B cell (primary cell): ENCODE data around the gene SCYGR1. TPM values are rescaled to one million over a fixed set of nuclear protein-coding genes. Genes with fewer than 3 reads are reported as not detected.
"Not testable (repeated sequence)": the region's sequence is repeated elsewhere in the genome, so short reads cannot be mapped to it uniquely, and the experiment has no call there.

ENCODE experiments used
- ATAC-seq: fragments of 200-7000 bp; cut with Tn5 transposase; one replicate; pipeline ENCODE4 v1.10.0; 2021; ENCODE audit warnings: low read depth, mild to moderate bottlenecking, moderate number of reproducible peaks, moderate library complexity
- CTCF ChIA-PET: fragments of 350-600 bp; sonication (Branson Sonifier 250); formaldehyde crosslinking; loops from one replicate; lab custom pipeline; 2021; ENCODE audit warnings: antibody characterized with exemption, inconsistent platforms; lab: Charles Lee
- POLR2A ChIA-PET: fragments of 350-600 bp; sonication (Branson Sonifier 250); formaldehyde crosslinking; loops from one replicate; lab custom pipeline; 2021; ENCODE audit warnings: antibody characterized with exemption; lab: Charles Lee
- DNase-seq: peaks from one replicate; pipeline ENCODE4 v3.0.0; 2013
- H2AFZ ChIP-seq: 2 replicates; pipeline ENCODE4 v1.6.1; 2012; ENCODE audit warnings: mild to moderate bottlenecking, low read depth, low read length; ENCODE audit not compliant: insufficient read depth, poor library complexity, severe bottlenecking
- H3K27ac ChIP-seq, 2 donors: 1 replicate in 1 of 2; 2 replicates in 1 of 2; pipeline ENCODE4 v1.5.1; 2012 to 2013; ENCODE audit warnings: low read length in 2 of 2, mild to moderate bottlenecking in 2 of 2, moderate library complexity in 1 of 2
- H3K27me3 ChIP-seq, 4 experiments: fragments of 200-600 bp in 1 of 4; sonication (generic) in 1 of 4; replicated peaks in 1 of 4; 1 replicate in 2 of 4; 2 replicates in 2 of 4; pipeline versions ENCODE4 v1.6.1 to v1.7.0; 2013 to 2016; ENCODE audit warnings: low read length in 3 of 4, mild to moderate bottlenecking in 2 of 4, mixed read lengths in 1 of 4, moderate library complexity in 1 of 4; ENCODE audit not compliant: insufficient read depth in 4 of 4, control insufficient read depth in 3 of 4; ENCODE audit errors: control extremely low read depth in 1 of 4
- H3K36me3 ChIP-seq, 2 experiments: replicated peaks in 1 of 2; 1 replicate in 1 of 2; 2 replicates in 1 of 2; pipeline versions ENCODE4 v1.6.1 to v1.7.1; 2013; ENCODE audit warnings: low read length in 1 of 2; ENCODE audit not compliant: insufficient read depth in 2 of 2, control insufficient read depth in 1 of 2; ENCODE audit errors: control extremely low read depth in 1 of 2, extremely low read depth in 1 of 2
- H3K4me1 ChIP-seq, 2 donors: fragments of 200-600 bp in 1 of 2; sonication (generic) in 1 of 2; 1 replicate in 1 of 2; 2 replicates in 1 of 2; pipeline versions ENCODE4 v1.5.1 to v1.6.1; 2013 to 2017; ENCODE audit warnings: low read length in 2 of 2; ENCODE audit not compliant: control insufficient read depth in 2 of 2, insufficient read depth in 2 of 2
- H3K4me2 ChIP-seq: replicated peaks from 2 replicates; pipeline ENCODE3; 2012; ENCODE audit warnings: mild to moderate bottlenecking, low read depth, low read length; ENCODE audit not compliant: poor library complexity, severe bottlenecking
- H3K4me3 ChIP-seq, 5 experiments: fragments of 200-600 bp in 1 of 5; sonication (generic) in 1 of 5; 1 replicate in 3 of 5; 2 replicates in 2 of 5; pipeline versions ENCODE4 v1.5.1 to v1.7.0; 2011 to 2016; ENCODE audit warnings: low read length in 4 of 5, mild to moderate bottlenecking in 4 of 5, low read depth in 2 of 5, control low read depth in 1 of 5, moderate library complexity in 1 of 5; ENCODE audit not compliant: insufficient read depth in 1 of 5; ENCODE audit errors: control extremely low read depth in 1 of 5, extremely low read depth in 1 of 5
- H3K79me2 ChIP-seq: fragments of 200-600 bp; sonication (generic); one replicate; pipeline ENCODE4 v1.6.0; 2016; ENCODE audit warnings: low read length; ENCODE audit not compliant: control insufficient read depth, insufficient read depth
- H3K9ac ChIP-seq: fragments of 200-600 bp; sonication (generic); 2 replicates; pipeline ENCODE4 v1.6.1; 2017; ENCODE audit warnings: mild to moderate bottlenecking, low read length, moderate library complexity
- H3K9me3 ChIP-seq, 3 donors: one replicate each; pipeline versions ENCODE4 v1.6.1 to v1.7.1; 2013; ENCODE audit warnings: low read length in 2 of 3; ENCODE audit not compliant: control insufficient read depth in 2 of 3, insufficient read depth in 1 of 3; ENCODE audit errors: control extremely low read depth in 1 of 3
- H4K20me1 ChIP-seq: 2 replicates; pipeline ENCODE4 v1.6.0; 2012; ENCODE audit warnings: mild to moderate bottlenecking, low read length; ENCODE audit not compliant: insufficient read depth, control insufficient read depth, poor library complexity, severe bottlenecking
- H3K27ac Mint-ChIP-seq: one replicate; pipeline ENCODE4 v1.8.0; 2021; ENCODE audit warnings: mixed read lengths
- H3K27me3 Mint-ChIP-seq: one replicate; pipeline ENCODE4 v1.8.0; 2021; ENCODE audit warnings: mixed read lengths
- H3K4me1 Mint-ChIP-seq: one replicate; pipeline ENCODE4 v1.8.0; 2021; ENCODE audit warnings: mixed read lengths
- H3K4me3 Mint-ChIP-seq: one replicate; pipeline ENCODE4 v1.8.0; 2021; ENCODE audit warnings: mixed read lengths
- H3K9me3 Mint-ChIP-seq: one replicate; pipeline ENCODE4 v1.8.0; 2022; ENCODE audit warnings: mixed read lengths; ENCODE audit not compliant: insufficient read depth
- EZH2 ChIP-seq: IDR thresholded peaks from 2 replicates; pipeline ENCODE4 v1.6.1; 2012; ENCODE audit warnings: borderline replicate concordance, low read depth, mild to moderate bottlenecking, moderate library complexity, low read length; ENCODE audit not compliant: insufficient read depth, poor library complexity, severe bottlenecking
- WGBS: methylation state at CpG from one replicate; pipeline ENCODE4 v1.1.5; 2013; ENCODE audit warnings: missing lambda C conversion rate; ENCODE audit not compliant: insufficient coverage; 5-methylcytosine and 5-hydroxymethylcytosine counted together
- intact Hi-C: fragments of 100-400 bp; cut with micrococcal nuclease; formaldehyde crosslinking; loops from one replicate; pipeline ENCODE4 v1.10.0; 2022
- polyA plus RNA-seq: library from polyadenylated mRNA; depleted of rRNA; stranded (reverse); fragments of >200 nt; gene quantifications from 2 replicates; pipeline ENCODE4 v1.2.3, GENCODE V29; 2012
- total RNA-seq, 2 donors: library from RNA; stranded (reverse); fragments of 120-200 nt in 1 of 2; gene quantifications; 1 replicate in 1 of 2; 2 replicates in 1 of 2; pipeline versions ENCODE4 v1.2.3 to v1.2.4, GENCODE V29; 2013 to 2022
- TF ChIP-seq, protein P1 (sequence below): fragments of 200-600 bp; IDR thresholded peaks from one replicate; pipeline ENCODE4 v1.8.0; 2022; ENCODE audit warnings: antibody characterized with exemption, mild to moderate bottlenecking

The SCYGR1 gene
- total and polyA plus RNA-seq, 2 donors (not counting 1 experiment from before 2014, with no cell fraction given): not detected

DNA sequence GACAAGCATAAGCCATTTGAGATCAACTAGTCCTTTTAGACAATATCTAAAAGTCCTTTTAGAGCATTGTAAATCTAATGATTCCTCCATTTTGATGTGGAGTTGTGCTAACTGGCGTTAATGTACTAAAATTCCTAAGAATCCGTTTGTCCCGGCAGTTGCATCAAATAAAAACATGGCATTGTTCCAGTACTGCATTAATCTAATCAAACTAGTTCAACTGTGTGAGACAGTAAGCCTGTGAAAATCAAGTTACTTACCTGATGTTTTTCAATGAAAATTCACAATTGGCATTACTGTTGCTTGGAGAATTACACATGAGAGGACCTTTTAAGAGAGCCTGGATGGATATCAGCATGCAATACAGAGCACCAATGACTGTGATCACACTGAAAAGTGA is 21.9 kb downstream of the SCYGR1 start:
- WGBS: no CpG with 5 or more reads among the region's 3 CpGs
- no peaks in the 10 kb centered on the region for H3K27me3 ChIP-seq
- TF ChIP-seq EZH2: no peak
- TF ChIP-seq, protein P1, sequence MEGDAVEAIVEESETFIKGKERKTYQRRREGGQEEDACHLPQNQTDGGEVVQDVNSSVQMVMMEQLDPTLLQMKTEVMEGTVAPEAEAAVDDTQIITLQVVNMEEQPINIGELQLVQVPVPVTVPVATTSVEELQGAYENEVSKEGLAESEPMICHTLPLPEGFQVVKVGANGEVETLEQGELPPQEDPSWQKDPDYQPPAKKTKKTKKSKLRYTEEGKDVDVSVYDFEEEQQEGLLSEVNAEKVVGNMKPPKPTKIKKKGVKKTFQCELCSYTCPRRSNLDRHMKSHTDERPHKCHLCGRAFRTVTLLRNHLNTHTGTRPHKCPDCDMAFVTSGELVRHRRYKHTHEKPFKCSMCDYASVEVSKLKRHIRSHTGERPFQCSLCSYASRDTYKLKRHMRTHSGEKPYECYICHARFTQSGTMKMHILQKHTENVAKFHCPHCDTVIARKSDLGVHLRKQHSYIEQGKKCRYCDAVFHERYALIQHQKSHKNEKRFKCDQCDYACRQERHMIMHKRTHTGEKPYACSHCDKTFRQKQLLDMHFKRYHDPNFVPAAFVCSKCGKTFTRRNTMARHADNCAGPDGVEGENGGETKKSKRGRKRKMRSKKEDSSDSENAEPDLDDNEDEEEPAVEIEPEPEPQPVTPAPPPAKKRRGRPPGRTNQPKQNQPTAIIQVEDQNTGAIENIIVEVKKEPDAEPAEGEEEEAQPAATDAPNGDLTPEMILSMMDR: no peak
- Mint-ChIP-seq H3K4me3 (no peak overlapping the region), H3K4me1 (peaks cover 6% of the 10 kb centered on the region), H3K9me3 (no peaks in the 10 kb centered on the region), H3K27ac (no peak overlapping the region), H3K27me3 (no peaks in the 10 kb centered on the region)
- peaks cover 4% of the 10 kb centered on the region in 2 donors for H3K4me1 ChIP-seq
- ATAC-seq (no peak), DNase-seq (no peak)
- no peaks in the 10 kb centered on the region for H3K36me3 ChIP-seq
- no peak overlapping the region for H2AFZ ChIP-seq
- ChIA-PET POLR2A (no interaction called here), CTCF (interaction anchor here (1.0 kb wide), 1 partner anchor 400 kb away, joined by 4 read pairs; no protein-coding TSS in a partner anchor)
- H3K27ac ChIP-seq: no peak overlapping the region
- no peak overlapping the region for H3K4me2 ChIP-seq
- no peaks in the 10 kb centered on the region for H4K20me1 ChIP-seq
- no peaks in the 10 kb centered on the region for H3K79me2 ChIP-seq
- H3K9me3 ChIP-seq: no peaks in the 10 kb centered on the region
- H3K9ac ChIP-seq: no peak overlapping the region
- intact Hi-C loops: no loop called here
- no peak overlapping the region for H3K4me3 ChIP-seq

DNA sequence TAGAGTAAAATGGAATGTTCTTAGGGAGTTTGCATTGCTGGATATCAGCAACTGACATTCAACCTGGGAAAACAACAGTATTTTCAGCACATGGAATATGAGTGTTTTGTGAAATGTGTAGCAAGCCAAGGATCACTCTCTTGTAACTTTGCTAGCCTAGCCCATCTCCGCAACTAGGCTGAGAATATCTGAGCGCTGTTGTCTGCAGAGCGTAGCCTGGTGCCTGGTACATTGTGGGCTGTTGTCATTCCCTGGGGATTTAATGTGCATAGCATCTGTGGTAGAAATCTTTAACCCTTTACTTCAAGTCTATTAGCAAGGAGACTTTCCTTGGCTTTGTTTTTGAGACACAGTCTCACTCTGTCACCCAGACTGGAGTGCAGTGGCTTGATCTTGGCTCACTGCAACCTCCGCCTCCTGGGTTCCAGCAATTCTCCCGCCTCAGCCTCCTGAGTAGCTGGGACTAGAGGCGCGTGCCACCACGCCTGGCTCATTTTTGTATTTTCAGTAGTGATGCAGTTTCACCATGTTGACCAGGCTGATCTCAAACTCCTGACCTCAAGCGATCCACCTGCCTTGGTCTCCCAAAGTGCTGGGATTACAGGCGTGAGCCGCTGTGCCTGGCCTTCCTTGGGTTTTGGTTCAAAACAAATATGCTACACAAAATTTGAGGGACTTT is 23.0 kb downstream of the SCYGR1 start:
- H3K27me3 ChIP-seq, intact Hi-C loops, POLR2A ChIA-PET: not testable (repeated sequence)

More for the DNA sequence above, 23.0 kb downstream of the SCYGR1 start:
- H3K27ac Mint-ChIP-seq, H3K9ac ChIP-seq, ATAC-seq, DNase-seq, H2AFZ ChIP-seq, H3K79me2 ChIP-seq, H3K4me3 ChIP-seq, H3K4me3 Mint-ChIP-seq, H3K27me3 Mint-ChIP-seq, H3K4me1 Mint-ChIP-seq, H3K9me3 ChIP-seq, CTCF ChIA-PET, H3K4me2 ChIP-seq, H3K4me1 ChIP-seq, H4K20me1 ChIP-seq, H3K9me3 Mint-ChIP-seq, H3K27ac ChIP-seq, H3K36me3 ChIP-seq: not testable (repeated sequence)
- 86% methylated on average over 7 of the region's 11 CpGs for WGBS
